WTC11 (cell line): Measurements from ENCODE around the gene NETO2. TPM values are rescaled to one million over a fixed set of nuclear protein-coding genes. Genes with fewer than 3 reads are reported as not detected.

Source experiments
- ATAC-seq: fragments of 200-7000 bp; cut with Tn5 transposase; 2 replicates; pipeline ENCODE4 v1.10.0; 2021; ENCODE audit warnings: mild to moderate bottlenecking, moderate library complexity
- Bru-seq: library from RNA; stranded (reverse); fragments of 400-500 nt; gene quantifications from one replicate; lab custom pipeline; 2021; lab: Mats Ljungman, UMichigan
- CTCF ChIA-PET: fragments of 300-600 bp; sonication (Branson Sonifier 250); formaldehyde crosslinking; loops from one replicate; lab custom pipeline; 2021; ENCODE audit warnings: antibody characterized with exemption; lab: Charles Lee
- POLR2A ChIA-PET: fragments of 350-600 bp; sonication (Branson Sonifier 250); formaldehyde crosslinking; loops from one replicate; lab custom pipeline; 2021; ENCODE audit warnings: antibody characterized with exemption; lab: Charles Lee
- DNase-seq: peaks from one replicate; pipeline ENCODE4 v3.0.0; 2021; ENCODE audit warnings: low spot score
- H3K27ac Mint-ChIP-seq: 2 replicates; pipeline ENCODE4 v1.8.0; 2021; ENCODE audit warnings: mixed read lengths
- H3K27me3 Mint-ChIP-seq: 2 replicates; pipeline ENCODE4 v1.8.0; 2021; ENCODE audit warnings: low read depth, mild to moderate bottlenecking, moderate library complexity, mixed read lengths
- H3K36me3 Mint-ChIP-seq: 2 replicates; pipeline ENCODE4 v1.8.0; 2021; ENCODE audit warnings: mixed read lengths
- H3K4me1 Mint-ChIP-seq: 2 replicates; pipeline ENCODE4 v1.8.0; 2022; ENCODE audit warnings: mixed read lengths
- H3K4me3 Mint-ChIP-seq: 2 replicates; pipeline ENCODE4 v1.8.0; 2021; ENCODE audit warnings: mild to moderate bottlenecking, moderate library complexity, mixed read lengths
- H3K9me3 Mint-ChIP-seq: 2 replicates; pipeline ENCODE4 v1.8.0; 2021; ENCODE audit warnings: mixed read lengths
- ESRRA ChIP-seq: sonication (generic); formaldehyde crosslinking; IDR thresholded peaks from 2 replicates; pipeline ENCODE4 v1.8.1; 2022; ENCODE audit warnings: mild to moderate bottlenecking, missing genetic modification reagents, borderline replicate concordance
- FOXK1 ChIP-seq: sonication (generic); formaldehyde crosslinking; IDR thresholded peaks from 2 replicates; pipeline ENCODE4 v1.8.0; 2022; ENCODE audit warnings: mild to moderate bottlenecking, moderate library complexity, missing genetic modification reagents
- FOXP1 ChIP-seq: sonication (generic); formaldehyde crosslinking; IDR thresholded peaks from 2 replicates; pipeline ENCODE4 v1.8.0; 2022; ENCODE audit warnings: missing genetic modification reagents, mild to moderate bottlenecking, moderate library complexity, borderline replicate concordance
- MXD4 ChIP-seq: fragments of 250-450 bp; sonication (Bioruptor Pico); IDR thresholded peaks from 2 replicates; pipeline ENCODE4 v1.8.0; 2021; ENCODE audit warnings: mild to moderate bottlenecking, moderate library complexity, borderline replicate concordance
- NFE2L1 ChIP-seq: sonication (generic); formaldehyde crosslinking; IDR thresholded peaks from 2 replicates; pipeline ENCODE4 v1.8.1; 2023; ENCODE audit warnings: missing genetic modification reagents
- ZBTB21 ChIP-seq: sonication (generic); formaldehyde crosslinking; IDR thresholded peaks from 2 replicates; pipeline ENCODE4 v1.8.1; 2023; ENCODE audit warnings: mild to moderate bottlenecking, missing genetic modification reagents, borderline replicate concordance
- ZNF219 ChIP-seq: sonication (generic); formaldehyde crosslinking; IDR thresholded peaks from 2 replicates; pipeline ENCODE4 v1.8.0; 2023; ENCODE audit warnings: missing genetic modification reagents, mild to moderate bottlenecking, borderline replicate concordance
- long read RNA-seq, 3 experiments: library from RNA in 1 of 3; library from capped mRNA in 1 of 3; library from polyadenylated mRNA in 1 of 3; unstranded in 2 of 3; stranded (forward) in 1 of 3; transcript quantifications; one replicate each; pipeline ENCODE4 v2.0.0, GENCODE V29; 2021
- total RNA-seq: library from RNA; stranded (reverse); gene quantifications from 3 replicates; pipeline ENCODE4 v1.2.3, GENCODE V29; 2021
- TF ChIP-seq, protein P1 (sequence below): sonication (generic); formaldehyde crosslinking; IDR thresholded peaks from 2 replicates; pipeline ENCODE4 v1.8.1; 2022; ENCODE audit warnings: low read depth, missing genetic modification reagents, borderline replicate concordance
- TF ChIP-seq, protein P2 (sequence below): sonication (generic); formaldehyde crosslinking; IDR thresholded peaks from 2 replicates; pipeline ENCODE4 v1.8.0; 2023; ENCODE audit warnings: missing genetic modification reagents, mild to moderate bottlenecking, borderline replicate concordance
- TF ChIP-seq, protein P3 (sequence below): sonication (generic); formaldehyde crosslinking; conservative IDR thresholded peaks from 2 replicates; pipeline ENCODE4 v1.8.1; 2023; ENCODE audit warnings: mild to moderate bottlenecking, low read depth, missing genetic modification reagents, moderate library complexity
- TF ChIP-seq, protein P4 (sequence below): sonication (generic); formaldehyde crosslinking; IDR thresholded peaks from 2 replicates; pipeline ENCODE4 v1.8.0; 2022; ENCODE audit warnings: mild to moderate bottlenecking, missing genetic modification reagents
- TF ChIP-seq, protein P5 (sequence below): sonication (generic); formaldehyde crosslinking; IDR thresholded peaks from 2 replicates; pipeline ENCODE4 v1.8.1; 2023; ENCODE audit warnings: mild to moderate bottlenecking, moderate library complexity, missing genetic modification reagents
- TF ChIP-seq, protein P6 (sequence below): sonication (generic); formaldehyde crosslinking; IDR thresholded peaks from 2 replicates; pipeline ENCODE4 v1.8.1; 2023; ENCODE audit warnings: mild to moderate bottlenecking, missing genetic modification reagents, moderate library complexity
- TF ChIP-seq, protein P7 (sequence below): fragments of 250-450 bp; sonication (Bioruptor Pico); IDR thresholded peaks from 2 replicates; pipeline ENCODE4 v1.9.0; 2021; ENCODE audit warnings: mild to moderate bottlenecking

The NETO2 gene, protein sequence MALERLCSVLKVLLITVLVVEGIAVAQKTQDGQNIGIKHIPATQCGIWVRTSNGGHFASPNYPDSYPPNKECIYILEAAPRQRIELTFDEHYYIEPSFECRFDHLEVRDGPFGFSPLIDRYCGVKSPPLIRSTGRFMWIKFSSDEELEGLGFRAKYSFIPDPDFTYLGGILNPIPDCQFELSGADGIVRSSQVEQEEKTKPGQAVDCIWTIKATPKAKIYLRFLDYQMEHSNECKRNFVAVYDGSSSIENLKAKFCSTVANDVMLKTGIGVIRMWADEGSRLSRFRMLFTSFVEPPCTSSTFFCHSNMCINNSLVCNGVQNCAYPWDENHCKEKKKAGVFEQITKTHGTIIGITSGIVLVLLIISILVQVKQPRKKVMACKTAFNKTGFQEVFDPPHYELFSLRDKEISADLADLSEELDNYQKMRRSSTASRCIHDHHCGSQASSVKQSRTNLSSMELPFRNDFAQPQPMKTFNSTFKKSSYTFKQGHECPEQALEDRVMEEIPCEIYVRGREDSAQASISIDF
- total RNA-seq: 13.0 to 21.8 TPM (median 13.8 TPM) in 3 replicates
- Bru-seq, nascent RNA: percentile 72 among the genes with signal in this experiment
- long read RNA-seq, experiment 1, full-length matches to known transcripts: 61 of 97 reads
- long read RNA-seq, experiment 1, partial matches to known transcripts: 8 of 97 reads
- long read RNA-seq, experiment 1, other reads (novel, unspliced or antisense): 28 of 97 reads
- long read RNA-seq, experiment 2, full-length matches to known transcripts: 8 of 22 reads
- long read RNA-seq, experiment 2, partial matches to known transcripts: 3 of 22 reads
- long read RNA-seq, experiment 2, other reads (novel, unspliced or antisense): 11 of 22 reads
- long read RNA-seq, experiment 3, partial matches to known transcripts: 0 of 1 reads
- long read RNA-seq, experiment 3, other reads (novel, unspliced or antisense): 1 of 1 reads

DNA sequence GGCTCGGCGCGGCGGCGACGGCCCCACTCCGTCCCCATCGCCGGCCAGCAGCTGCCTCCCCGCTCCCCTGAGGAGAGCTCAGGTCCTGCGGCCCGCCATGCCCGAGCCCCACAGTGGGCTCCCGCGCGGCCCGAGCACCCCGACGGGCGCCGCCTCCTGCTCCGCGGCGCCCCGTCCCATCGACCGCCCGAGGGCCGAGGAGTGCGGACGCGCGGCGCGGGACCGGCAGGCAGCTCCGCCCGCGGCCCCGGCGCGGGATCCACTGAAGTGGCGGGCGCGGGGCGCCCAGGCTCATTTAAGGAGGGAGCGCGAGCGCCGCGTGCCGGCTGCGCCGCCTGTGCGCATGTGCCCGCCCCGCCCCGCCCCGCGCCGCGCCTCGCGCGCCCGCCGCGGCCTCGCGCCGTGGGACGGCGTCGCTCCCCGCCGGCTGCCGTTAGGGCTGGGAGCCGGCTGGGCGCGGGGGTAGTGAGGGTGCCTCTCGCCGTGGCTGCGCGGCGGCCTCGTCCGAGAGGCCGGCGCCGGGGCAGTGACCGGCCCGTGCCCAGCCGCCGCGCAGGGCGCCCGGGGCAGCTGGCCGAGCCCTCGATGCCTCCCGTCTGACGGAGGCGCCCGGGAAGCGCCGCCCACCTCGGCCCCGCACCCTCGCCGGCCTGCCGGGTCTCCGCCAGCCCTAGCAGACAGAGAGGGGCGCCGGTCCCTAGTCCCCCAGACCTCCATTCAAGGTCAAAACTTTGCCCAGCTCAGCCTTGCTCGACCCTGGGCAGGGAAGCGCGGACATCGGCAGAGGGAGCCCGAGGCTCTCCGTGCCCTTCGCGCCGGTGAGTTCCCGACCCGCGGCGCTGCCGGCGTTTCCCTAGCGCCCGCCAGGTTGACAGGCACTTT, at the start of gene NETO2:
TSS of gene NETO2 (minus strand) at position 269 of the 882 bp plus-strand sequence. CDS start 333 bp downstream, outside the sequence.
- peak; percentile 72 for DNase-seq
- H3K36me3 Mint-ChIP-seq: no peaks in the 10 kb centered on the region
- H3K27me3 Mint-ChIP-seq: peaks cover 35% of the 10 kb centered on the region
- H3K27ac Mint-ChIP-seq: no peak within 1 kb of the TSS
- H3K4me1 Mint-ChIP-seq: peaks cover 26% of the 10 kb centered on the region
- peak; percentile 59 for ATAC-seq
- H3K4me3 Mint-ChIP-seq: peak within 1 kb of the TSS; percentile 75
- ChIA-PET POLR2A (interaction anchor here (0.9 to 1.2 kb wide), 3 partner anchors 10 to 179 kb away, joined by 3 to 5 read pairs (median 3); partner anchors contain the start of gene DNAJA2), CTCF (interaction anchor here (0.5 to 3.9 kb wide), 39 partner anchors 11 to 1021 kb away, joined by 3 to 31 read pairs (median 4); partner anchors contain the start of genes ITFG1 and PHKB)
- H3K9me3 Mint-ChIP-seq: no peaks in the 10 kb centered on the region
- TF ChIP-seq, protein P1, sequence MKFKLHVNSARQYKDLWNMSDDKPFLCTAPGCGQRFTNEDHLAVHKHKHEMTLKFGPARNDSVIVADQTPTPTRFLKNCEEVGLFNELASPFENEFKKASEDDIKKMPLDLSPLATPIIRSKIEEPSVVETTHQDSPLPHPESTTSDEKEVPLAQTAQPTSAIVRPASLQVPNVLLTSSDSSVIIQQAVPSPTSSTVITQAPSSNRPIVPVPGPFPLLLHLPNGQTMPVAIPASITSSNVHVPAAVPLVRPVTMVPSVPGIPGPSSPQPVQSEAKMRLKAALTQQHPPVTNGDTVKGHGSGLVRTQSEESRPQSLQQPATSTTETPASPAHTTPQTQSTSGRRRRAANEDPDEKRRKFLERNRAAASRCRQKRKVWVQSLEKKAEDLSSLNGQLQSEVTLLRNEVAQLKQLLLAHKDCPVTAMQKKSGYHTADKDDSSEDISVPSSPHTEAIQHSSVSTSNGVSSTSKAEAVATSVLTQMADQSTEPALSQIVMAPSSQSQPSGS (CRISPR knock-in tag): no peak
- 0 out of 2 replicates have a peak, but pooled peaks have one; percentile 28 for TF ChIP-seq FOXK1 (CRISPR knock-in tag)
- TF ChIP-seq, protein P2, sequence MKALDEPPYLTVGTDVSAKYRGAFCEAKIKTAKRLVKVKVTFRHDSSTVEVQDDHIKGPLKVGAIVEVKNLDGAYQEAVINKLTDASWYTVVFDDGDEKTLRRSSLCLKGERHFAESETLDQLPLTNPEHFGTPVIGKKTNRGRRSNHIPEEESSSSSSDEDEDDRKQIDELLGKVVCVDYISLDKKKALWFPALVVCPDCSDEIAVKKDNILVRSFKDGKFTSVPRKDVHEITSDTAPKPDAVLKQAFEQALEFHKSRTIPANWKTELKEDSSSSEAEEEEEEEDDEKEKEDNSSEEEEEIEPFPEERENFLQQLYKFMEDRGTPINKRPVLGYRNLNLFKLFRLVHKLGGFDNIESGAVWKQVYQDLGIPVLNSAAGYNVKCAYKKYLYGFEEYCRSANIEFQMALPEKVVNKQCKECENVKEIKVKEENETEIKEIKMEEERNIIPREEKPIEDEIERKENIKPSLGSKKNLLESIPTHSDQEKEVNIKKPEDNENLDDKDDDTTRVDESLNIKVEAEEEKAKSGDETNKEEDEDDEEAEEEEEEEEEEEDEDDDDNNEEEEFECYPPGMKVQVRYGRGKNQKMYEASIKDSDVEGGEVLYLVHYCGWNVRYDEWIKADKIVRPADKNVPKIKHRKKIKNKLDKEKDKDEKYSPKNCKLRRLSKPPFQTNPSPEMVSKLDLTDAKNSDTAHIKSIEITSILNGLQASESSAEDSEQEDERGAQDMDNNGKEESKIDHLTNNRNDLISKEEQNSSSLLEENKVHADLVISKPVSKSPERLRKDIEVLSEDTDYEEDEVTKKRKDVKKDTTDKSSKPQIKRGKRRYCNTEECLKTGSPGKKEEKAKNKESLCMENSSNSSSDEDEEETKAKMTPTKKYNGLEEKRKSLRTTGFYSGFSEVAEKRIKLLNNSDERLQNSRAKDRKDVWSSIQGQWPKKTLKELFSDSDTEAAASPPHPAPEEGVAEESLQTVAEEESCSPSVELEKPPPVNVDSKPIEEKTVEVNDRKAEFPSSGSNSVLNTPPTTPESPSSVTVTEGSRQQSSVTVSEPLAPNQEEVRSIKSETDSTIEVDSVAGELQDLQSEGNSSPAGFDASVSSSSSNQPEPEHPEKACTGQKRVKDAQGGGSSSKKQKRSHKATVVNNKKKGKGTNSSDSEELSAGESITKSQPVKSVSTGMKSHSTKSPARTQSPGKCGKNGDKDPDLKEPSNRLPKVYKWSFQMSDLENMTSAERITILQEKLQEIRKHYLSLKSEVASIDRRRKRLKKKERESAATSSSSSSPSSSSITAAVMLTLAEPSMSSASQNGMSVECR: 0 out of 2 replicates have a peak, but pooled peaks have one; percentile 6
- TF ChIP-seq, protein P3, sequence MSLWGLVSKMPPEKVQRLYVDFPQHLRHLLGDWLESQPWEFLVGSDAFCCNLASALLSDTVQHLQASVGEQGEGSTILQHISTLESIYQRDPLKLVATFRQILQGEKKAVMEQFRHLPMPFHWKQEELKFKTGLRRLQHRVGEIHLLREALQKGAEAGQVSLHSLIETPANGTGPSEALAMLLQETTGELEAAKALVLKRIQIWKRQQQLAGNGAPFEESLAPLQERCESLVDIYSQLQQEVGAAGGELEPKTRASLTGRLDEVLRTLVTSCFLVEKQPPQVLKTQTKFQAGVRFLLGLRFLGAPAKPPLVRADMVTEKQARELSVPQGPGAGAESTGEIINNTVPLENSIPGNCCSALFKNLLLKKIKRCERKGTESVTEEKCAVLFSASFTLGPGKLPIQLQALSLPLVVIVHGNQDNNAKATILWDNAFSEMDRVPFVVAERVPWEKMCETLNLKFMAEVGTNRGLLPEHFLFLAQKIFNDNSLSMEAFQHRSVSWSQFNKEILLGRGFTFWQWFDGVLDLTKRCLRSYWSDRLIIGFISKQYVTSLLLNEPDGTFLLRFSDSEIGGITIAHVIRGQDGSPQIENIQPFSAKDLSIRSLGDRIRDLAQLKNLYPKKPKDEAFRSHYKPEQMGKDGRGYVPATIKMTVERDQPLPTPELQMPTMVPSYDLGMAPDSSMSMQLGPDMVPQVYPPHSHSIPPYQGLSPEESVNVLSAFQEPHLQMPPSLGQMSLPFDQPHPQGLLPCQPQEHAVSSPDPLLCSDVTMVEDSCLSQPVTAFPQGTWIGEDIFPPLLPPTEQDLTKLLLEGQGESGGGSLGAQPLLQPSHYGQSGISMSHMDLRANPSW (CRISPR knock-in tag): no peak
- TF ChIP-seq, protein P4, sequence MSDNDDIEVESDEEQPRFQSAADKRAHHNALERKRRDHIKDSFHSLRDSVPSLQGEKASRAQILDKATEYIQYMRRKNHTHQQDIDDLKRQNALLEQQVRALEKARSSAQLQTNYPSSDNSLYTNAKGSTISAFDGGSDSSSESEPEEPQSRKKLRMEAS: peak; percentile 58
- peak; percentile 0; the same call in 1 of the 2 replicates for TF ChIP-seq ZNF219 (CRISPR knock-in tag)
- 0 out of 2 replicates have a peak, but pooled peaks have one; percentile 15 for TF ChIP-seq FOXP1
- TF ChIP-seq NFE2L1 (CRISPR knock-in tag): 0 out of 2 replicates have a peak, but pooled peaks have one; percentile 47
- TF ChIP-seq, protein P5, sequence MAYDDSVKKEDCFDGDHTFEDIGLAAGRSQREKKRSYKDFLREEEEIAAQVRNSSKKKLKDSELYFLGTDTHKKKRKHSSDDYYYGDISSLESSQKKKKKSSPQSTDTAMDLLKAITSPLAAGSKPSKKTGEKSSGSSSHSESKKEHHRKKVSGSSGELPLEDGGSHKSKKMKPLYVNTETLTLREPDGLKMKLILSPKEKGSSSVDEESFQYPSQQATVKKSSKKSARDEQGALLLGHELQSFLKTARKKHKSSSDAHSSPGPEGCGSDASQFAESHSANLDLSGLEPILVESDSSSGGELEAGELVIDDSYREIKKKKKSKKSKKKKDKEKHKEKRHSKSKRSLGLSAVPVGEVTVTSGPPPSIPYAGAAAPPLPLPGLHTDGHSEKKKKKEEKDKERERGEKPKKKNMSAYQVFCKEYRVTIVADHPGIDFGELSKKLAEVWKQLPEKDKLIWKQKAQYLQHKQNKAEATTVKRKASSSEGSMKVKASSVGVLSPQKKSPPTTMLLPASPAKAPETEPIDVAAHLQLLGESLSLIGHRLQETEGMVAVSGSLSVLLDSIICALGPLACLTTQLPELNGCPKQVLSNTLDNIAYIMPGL (CRISPR knock-in tag): 0 out of 2 replicates have a peak, but pooled peaks have one; percentile 48
- TF ChIP-seq ESRRA: peak; percentile 44; the same call in 1 of the 2 replicates
- TF ChIP-seq, protein P6, sequence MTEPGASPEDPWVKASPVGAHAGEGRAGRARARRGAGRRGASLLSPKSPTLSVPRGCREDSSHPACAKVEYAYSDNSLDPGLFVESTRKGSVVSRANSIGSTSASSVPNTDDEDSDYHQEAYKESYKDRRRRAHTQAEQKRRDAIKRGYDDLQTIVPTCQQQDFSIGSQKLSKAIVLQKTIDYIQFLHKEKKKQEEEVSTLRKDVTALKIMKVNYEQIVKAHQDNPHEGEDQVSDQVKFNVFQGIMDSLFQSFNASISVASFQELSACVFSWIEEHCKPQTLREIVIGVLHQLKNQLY (CRISPR knock-in tag): no peak
- TF ChIP-seq, protein P7, sequence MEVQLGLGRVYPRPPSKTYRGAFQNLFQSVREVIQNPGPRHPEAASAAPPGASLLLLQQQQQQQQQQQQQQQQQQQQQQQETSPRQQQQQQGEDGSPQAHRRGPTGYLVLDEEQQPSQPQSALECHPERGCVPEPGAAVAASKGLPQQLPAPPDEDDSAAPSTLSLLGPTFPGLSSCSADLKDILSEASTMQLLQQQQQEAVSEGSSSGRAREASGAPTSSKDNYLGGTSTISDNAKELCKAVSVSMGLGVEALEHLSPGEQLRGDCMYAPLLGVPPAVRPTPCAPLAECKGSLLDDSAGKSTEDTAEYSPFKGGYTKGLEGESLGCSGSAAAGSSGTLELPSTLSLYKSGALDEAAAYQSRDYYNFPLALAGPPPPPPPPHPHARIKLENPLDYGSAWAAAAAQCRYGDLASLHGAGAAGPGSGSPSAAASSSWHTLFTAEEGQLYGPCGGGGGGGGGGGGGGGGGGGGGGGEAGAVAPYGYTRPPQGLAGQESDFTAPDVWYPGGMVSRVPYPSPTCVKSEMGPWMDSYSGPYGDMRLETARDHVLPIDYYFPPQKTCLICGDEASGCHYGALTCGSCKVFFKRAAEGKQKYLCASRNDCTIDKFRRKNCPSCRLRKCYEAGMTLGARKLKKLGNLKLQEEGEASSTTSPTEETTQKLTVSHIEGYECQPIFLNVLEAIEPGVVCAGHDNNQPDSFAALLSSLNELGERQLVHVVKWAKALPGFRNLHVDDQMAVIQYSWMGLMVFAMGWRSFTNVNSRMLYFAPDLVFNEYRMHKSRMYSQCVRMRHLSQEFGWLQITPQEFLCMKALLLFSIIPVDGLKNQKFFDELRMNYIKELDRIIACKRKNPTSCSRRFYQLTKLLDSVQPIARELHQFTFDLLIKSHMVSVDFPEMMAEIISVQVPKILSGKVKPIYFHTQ (CRISPR knock-in tag): no peak
- TF ChIP-seq MXD4 (CRISPR knock-in tag): no peak
- TF ChIP-seq ZBTB21 (CRISPR knock-in tag): no peak
